Heart left ventricle (tissue), 16 donors: Measurements from ENCODE around the gene SGPL1. TPM values are rescaled to one million over a fixed set of nuclear protein-coding genes. Genes with fewer than 3 reads are reported as not detected.

Experiments
- ATAC-seq, 4 donors: fragments of 200-7000 bp; cut with Tn5 transposase; one replicate each; pipeline ENCODE4 v1.9.1; 2020 to 2022; ENCODE audit warnings: moderate library complexity in 4 of 4, mild to moderate bottlenecking in 3 of 4, moderate number of reproducible peaks in 1 of 4
- DNase-seq, 5 donors: peaks; one replicate each; pipeline ENCODE4 v3.0.0-alpha.2; 2020
- H3K27ac ChIP-seq, 12 donors: fragments of 200-600 bp; sonication (generic) in 4 of 12; one replicate each; pipeline versions ENCODE4 v1.5.0 to v1.8.0; 2016 to 2022; ENCODE audit warnings: mild to moderate bottlenecking in 2 of 12
- H3K27me3 ChIP-seq, 9 donors: fragments of 200-600 bp; sonication (generic) in 2 of 9; one replicate each; pipeline versions ENCODE4 v1.5.1 to v1.8.0; 2016 to 2022; ENCODE audit warnings: mild to moderate bottlenecking in 3 of 9
- H3K36me3 ChIP-seq, 9 donors: fragments of 200-600 bp; sonication (generic) in 2 of 9; one replicate each; pipeline versions ENCODE4 v1.5.0 to v1.8.0; 2018 to 2022; ENCODE audit warnings: mild to moderate bottlenecking in 2 of 9
- H3K4me1 ChIP-seq, 12 donors: fragments of 200-600 bp; sonication (generic) in 4 of 12; one replicate each; pipeline versions ENCODE4 v1.5.0 to v1.8.0; 2016 to 2022; ENCODE audit warnings: mild to moderate bottlenecking in 3 of 12
- H3K4me3 ChIP-seq, 12 donors: fragments of 200-600 bp; sonication (generic) in 4 of 12; one replicate each; pipeline versions ENCODE4 v1.5.0 to v1.8.0; 2017 to 2022; ENCODE audit warnings: mild to moderate bottlenecking in 9 of 12, moderate library complexity in 4 of 12
- H3K9me3 ChIP-seq, 12 donors: fragments of 200-600 bp; sonication (generic) in 4 of 12; one replicate each; pipeline versions ENCODE4 v1.5.0 to v1.8.0; 2016 to 2022; ENCODE audit warnings: mild to moderate bottlenecking in 1 of 12
- POLR2A ChIP-seq, 2 donors: fragments of 450-650 bp; IDR thresholded peaks; one replicate each; pipeline ENCODE4 v1.6.1; 2017; ENCODE audit warnings: antibody characterized with exemption in 2 of 2, mild to moderate bottlenecking in 2 of 2, moderate library complexity in 2 of 2
- WGBS, 4 donors: extraction: QIAGEN DNeasy Blood & Tissue Kit in 2 of 4; methylation state at CpG; one replicate each; pipeline versions ENCODE4 v1.1.5 to v1.1.7; 2013 to 2018; 5-methylcytosine and 5-hydroxymethylcytosine counted together
- intact Hi-C, 10 donors: fragments of 100-400 bp; cut with DNase I; formaldehyde crosslinking; loops; one replicate each; pipeline versions ENCODE4 v1.11.1 to v1.14.2; 2022
- polyA plus RNA-seq, 2 donors: library from polyadenylated mRNA; stranded (reverse); fragments of 200-250 nt; gene quantifications; one replicate each; pipeline ENCODE4 v1.2.3, GENCODE V29; 2013
- total RNA-seq, 9 donors: library from RNA; depleted of rRNA in 2 of 9; stranded (reverse); fragments of >200 nt in 2 of 9; fragmentation: NEBNext Ultra II Directional in 3 of 9; extraction: Animal tissue kit (Norgen Biotek cat#: 25700) in 3 of 9; gene quantifications; one replicate each; pipeline versions ENCODE4 v1.1.0 to v1.2.4, GENCODE V29; 2016 to 2023
- TF ChIP-seq, protein P1 (sequence below), 12 donors: fragments of 200-600 bp; sonication (generic) in 4 of 12; IDR thresholded peaks; one replicate each; pipeline versions ENCODE4 v1.5.0 to v1.8.0; 2018 to 2022; ENCODE audit warnings: antibody characterized with exemption in 12 of 12, mild to moderate bottlenecking in 5 of 12
- donor health status: ischemic (EF 13 %, LVEDD 7.1; RV severe dilation, severe dysfunction).
- donor health status: healthy with polysubstance abuse.
- donor health status: DM: no; HTN: yes; CAD: no.
- donor health status: DM: no; HTN: no; CAD: no.
- donor health status: ischemic (EF 25% LVEDD 6.9; RV normal size, moderate dysfunction).
- donor health status: ischemic (EF 25% LVEDD 5.7; RV mildly dilated, moderate dysfunction).
- donor health status: healthy.
- donor health status: DM: yes; HTN: yes; CAD: no.
- donor health status: ischemic (EF 35%, LVEDD 5.7; RV mildly dilated, moderate dysfunction).
- donor health status: nonischemic (EF 11% LVEDD 7.7; RV severe dilation, severe dysfunction).
- donor health status: DM: yes; HTN: yes; CAD: no.
- donor health status: PGD.
- donor health status: ischemic (EF 29% LVEDD 5.4; RV normal size, mild dysfunction).
- donor health status: nonischemic (EF 23%, LVEDD 6.1; RV moderate dilation, normal function).

The SGPL1 gene
- total and polyA plus RNA-seq, 11 donors: 2.9 to 32.3 (median 11.4) TPM

DNA sequence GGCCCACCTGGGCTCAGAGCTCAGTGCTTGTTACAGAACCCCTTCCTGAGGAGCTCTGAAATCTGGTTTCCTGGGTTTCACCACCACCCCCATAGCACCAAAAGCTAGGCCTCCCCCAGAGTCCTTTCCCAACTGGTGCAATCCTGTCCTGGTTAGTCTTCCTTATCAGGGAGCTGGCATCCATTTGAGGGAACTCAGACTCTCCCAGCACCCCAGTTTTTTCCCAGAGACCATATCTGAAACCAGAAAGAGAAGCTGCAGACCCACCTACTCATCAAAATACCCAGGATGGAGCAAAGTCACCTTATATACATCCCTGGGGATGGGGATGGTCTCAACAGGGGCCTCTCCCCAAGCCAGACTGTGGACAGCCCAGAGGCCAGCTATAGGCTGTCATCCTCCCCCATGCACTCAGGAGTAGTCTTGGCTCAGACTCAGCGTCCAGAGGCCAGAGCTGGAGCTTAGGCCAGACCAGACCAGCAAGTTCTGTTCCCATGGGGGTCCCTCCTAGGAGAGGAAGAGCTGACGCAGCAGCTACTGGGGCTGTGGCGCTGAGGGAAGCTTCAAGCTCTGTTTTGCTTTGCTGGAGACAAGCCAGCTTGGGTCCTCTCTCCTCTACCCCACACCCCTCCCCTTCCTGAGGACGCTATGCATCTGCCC lies 33.5 kb upstream of the SGPL1 start:
- peak in 3 of 4 donors; percentile 22 to 69 (median 57) for ATAC-seq
- DNase-seq: peak in 4 of 5 donors; percentile 47 to 66 (median 54)
- intact Hi-C loops: no loop called here

DNA sequence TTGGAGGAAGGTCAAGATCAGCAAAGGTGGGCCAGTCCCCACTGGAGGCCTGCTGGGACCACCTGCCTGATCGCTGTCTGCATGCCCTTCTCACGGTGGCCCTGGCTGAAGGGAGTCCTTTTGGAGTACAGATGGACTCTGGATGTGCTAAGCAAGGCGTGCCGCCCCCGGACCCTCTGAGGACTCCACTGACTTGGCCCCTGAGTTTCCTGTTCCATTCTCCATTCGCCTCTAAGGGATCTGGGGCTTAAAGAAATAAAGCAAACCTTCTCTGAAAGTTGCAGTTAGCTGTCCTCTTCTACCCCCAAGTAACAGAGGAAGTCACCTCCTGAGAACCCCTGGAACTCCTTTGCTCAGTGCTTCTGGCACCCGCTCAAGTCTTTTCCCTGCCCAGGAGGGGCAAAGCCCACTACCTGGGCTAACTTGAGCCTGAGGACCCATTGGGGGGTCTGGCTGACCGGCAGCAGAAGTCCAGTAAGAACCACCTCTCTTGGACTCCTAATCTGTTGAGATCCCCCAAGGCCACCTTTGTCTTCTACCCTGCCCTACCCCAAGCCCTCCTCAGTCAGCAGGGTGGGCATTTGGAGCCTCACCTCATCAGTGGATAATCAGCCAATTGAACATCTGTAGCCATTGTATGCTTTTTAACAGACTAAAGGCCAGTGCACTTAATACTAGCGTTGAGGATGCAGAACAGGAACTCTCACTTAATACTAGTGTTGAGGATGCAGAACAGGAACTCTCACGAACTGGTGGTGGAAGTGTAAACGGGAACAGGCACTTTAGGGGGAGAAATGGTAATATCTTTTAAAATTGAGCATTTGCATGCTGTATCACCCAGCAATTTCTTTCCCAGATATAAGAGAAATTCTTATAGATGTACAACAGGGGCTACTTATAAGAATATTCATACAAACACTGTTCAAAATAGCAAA lies 32.7 kb upstream of the SGPL1 start:
- no peak for TF ChIP-seq POLR2A (IDR thresholded peaks at IDR 0.05)
- TF ChIP-seq, protein P1, sequence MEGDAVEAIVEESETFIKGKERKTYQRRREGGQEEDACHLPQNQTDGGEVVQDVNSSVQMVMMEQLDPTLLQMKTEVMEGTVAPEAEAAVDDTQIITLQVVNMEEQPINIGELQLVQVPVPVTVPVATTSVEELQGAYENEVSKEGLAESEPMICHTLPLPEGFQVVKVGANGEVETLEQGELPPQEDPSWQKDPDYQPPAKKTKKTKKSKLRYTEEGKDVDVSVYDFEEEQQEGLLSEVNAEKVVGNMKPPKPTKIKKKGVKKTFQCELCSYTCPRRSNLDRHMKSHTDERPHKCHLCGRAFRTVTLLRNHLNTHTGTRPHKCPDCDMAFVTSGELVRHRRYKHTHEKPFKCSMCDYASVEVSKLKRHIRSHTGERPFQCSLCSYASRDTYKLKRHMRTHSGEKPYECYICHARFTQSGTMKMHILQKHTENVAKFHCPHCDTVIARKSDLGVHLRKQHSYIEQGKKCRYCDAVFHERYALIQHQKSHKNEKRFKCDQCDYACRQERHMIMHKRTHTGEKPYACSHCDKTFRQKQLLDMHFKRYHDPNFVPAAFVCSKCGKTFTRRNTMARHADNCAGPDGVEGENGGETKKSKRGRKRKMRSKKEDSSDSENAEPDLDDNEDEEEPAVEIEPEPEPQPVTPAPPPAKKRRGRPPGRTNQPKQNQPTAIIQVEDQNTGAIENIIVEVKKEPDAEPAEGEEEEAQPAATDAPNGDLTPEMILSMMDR (IDR thresholded peaks at IDR 0.05): no peak
- no peak for DNase-seq
- H3K9me3 ChIP-seq: peaks cover 0 to 8% (median 2%) of the 10 kb centered on the region in 12 donors
- no peaks in the 10 kb centered on the region for H3K36me3 ChIP-seq
- no peak overlapping the region for H3K27ac ChIP-seq
- peak in 1 of 4 donors; percentile 28 for ATAC-seq
- intact Hi-C loops: no loop called here
- H3K27me3 ChIP-seq: peaks cover 0 to 6% (median 0%) of the 10 kb centered on the region in 9 donors
- no peak overlapping the region for H3K4me3 ChIP-seq
- peaks cover 0 to 35% (median 1%) of the 10 kb centered on the region in 12 donors for H3K4me1 ChIP-seq
- 63 to 79% (median 73%) methylated on average over 9 to 11 of the region's 11 CpGs for WGBS, 4 donors

More for the DNA sequence above, 33.5 kb upstream of the SGPL1 start:
- H3K27ac ChIP-seq: no peak overlapping the region
- H3K36me3 ChIP-seq: no peaks in the 10 kb centered on the region
- peaks cover 0 to 6% (median 0%) of the 10 kb centered on the region in 9 donors for H3K27me3 ChIP-seq
- peaks cover 0 to under 1% (median 0%) of the 10 kb centered on the region in 12 donors for H3K9me3 ChIP-seq
- no peak overlapping the region for H3K4me3 ChIP-seq
- H3K4me1 ChIP-seq: peaks cover 0 to 35% (median 1%) of the 10 kb centered on the region in 12 donors
- TF ChIP-seq POLR2A (IDR thresholded peaks at IDR 0.05): no peak
- TF ChIP-seq, protein P1 (IDR thresholded peaks at IDR 0.05): no peak
- 32 to 62% (median 59%) methylated on average over 4 of the region's 4 CpGs for WGBS, 4 donors

DNA sequence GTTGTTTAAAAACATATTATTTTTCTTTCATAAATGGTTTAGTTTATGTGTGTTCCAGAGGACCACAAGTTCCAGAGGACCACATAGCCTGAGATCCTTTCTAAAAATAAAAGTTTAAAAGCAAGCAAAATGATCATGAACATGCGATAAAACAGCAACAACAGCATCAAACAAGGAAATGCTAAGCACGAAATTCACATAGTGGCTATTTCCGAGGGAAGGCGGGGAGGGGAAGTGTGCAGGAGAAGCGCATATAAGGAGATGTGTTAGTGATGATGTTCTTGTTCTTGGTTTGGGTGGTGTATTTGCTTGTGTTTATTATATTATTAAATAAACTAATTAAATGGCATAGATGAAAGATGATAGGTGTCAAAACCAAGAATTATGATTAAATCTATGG lies 31.7 kb upstream of the SGPL1 start:
- ATAC-seq (no peak), DNase-seq (no peak)
- no peak overlapping the region for H3K4me3 ChIP-seq
- peaks cover 0 to 17% (median 2%) of the 10 kb centered on the region in 12 donors for H3K9me3 ChIP-seq
- 76 to 82% (median 77%) methylated on average over 5 of the region's 5 CpGs for WGBS, 4 donors
- intact Hi-C loops: no loop called here
- no peak overlapping the region for H3K27ac ChIP-seq
- H3K36me3 ChIP-seq: no peaks in the 10 kb centered on the region
- H3K4me1 ChIP-seq: peaks cover 0 to 32% (median under 1%) of the 10 kb centered on the region in 12 donors
- H3K27me3 ChIP-seq: peaks cover 0 to 6% (median 0%) of the 10 kb centered on the region in 9 donors
- TF ChIP-seq POLR2A (IDR thresholded peaks at IDR 0.05): no peak
- TF ChIP-seq, protein P1 (IDR thresholded peaks at IDR 0.05): no peak

DNA sequence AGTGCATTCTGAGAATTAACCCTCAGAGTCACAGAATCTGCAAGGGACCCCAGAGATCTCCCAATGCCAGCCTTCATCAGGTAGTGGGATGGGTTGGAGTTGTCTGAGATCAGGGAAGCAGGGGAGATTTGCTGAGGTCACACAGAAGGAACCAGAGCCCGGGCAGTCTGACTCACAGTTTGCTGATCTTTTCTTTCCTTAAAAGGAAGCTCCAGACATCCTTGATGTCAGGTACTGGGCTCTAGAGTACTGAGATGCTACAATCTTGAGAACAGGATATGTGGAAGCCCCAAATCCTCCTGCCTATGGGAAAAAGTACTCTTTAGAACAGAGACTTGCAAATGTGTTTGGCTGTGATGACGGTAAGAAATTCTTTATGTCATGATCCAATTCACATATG lies 31.3 kb upstream of the SGPL1 start:
- H3K27me3 ChIP-seq: peaks cover 0 to 6% (median 0%) of the 10 kb centered on the region in 9 donors
- no peak overlapping the region for H3K4me3 ChIP-seq
- WGBS, 4 donors: 53 to 91% (median 87%) methylated on average over 2 of the region's 2 CpGs
- H3K27ac ChIP-seq: no peak overlapping the region
- TF ChIP-seq POLR2A (IDR thresholded peaks at IDR 0.05): no peak
- TF ChIP-seq, protein P1 (IDR thresholded peaks at IDR 0.05): no peak
- DNase-seq (no peak), ATAC-seq (no peak)
- H3K36me3 ChIP-seq: no peaks in the 10 kb centered on the region
- peaks cover 0 to 17% (median 2%) of the 10 kb centered on the region in 12 donors for H3K9me3 ChIP-seq
- intact Hi-C loops: no loop called here
- H3K4me1 ChIP-seq: peaks cover 0 to 27% (median 0%) of the 10 kb centered on the region in 12 donors
